Natural killer cell (primary cell): ENCODE measurements around the gene DDX1. TPM values are rescaled to one million over a fixed set of nuclear protein-coding genes. Genes with fewer than 3 reads are reported as not detected.

Source experiments
- ATAC-seq, 3 donors: fragments of 150-1000 bp in 2 of 3; fragments of 200-7000 bp in 1 of 3; cut with Tn5 transposase; 1 replicate in 1 of 3; 2 replicates in 2 of 3; pipeline ENCODE4 v1.10.0; 2021; ENCODE audit warnings: mild to moderate bottlenecking in 2 of 3, moderate library complexity in 2 of 3
- DNase-seq, 2 donors: peaks; one replicate each; pipeline versions ENCODE4 v3.0.0 to v3.0.0-alpha.2; 2013 to 2021; ENCODE audit warnings: mixed read lengths in 1 of 2
- H3K27ac ChIP-seq: one replicate; pipeline ENCODE4 v1.5.1; 2013; ENCODE audit warnings: mild to moderate bottlenecking, low read length
- H3K27me3 ChIP-seq: one replicate; pipeline ENCODE4 v1.6.1; 2013; ENCODE audit warnings: low read length; ENCODE audit not compliant: control insufficient read depth, insufficient read depth
- H3K36me3 ChIP-seq: one replicate; pipeline ENCODE4 v1.6.1; 2013; ENCODE audit warnings: low read length; ENCODE audit not compliant: control insufficient read depth, insufficient read depth
- H3K4me1 ChIP-seq: one replicate; pipeline ENCODE4 v1.6.1; 2013; ENCODE audit warnings: low read length; ENCODE audit not compliant: control insufficient read depth, insufficient read depth
- H3K4me3 ChIP-seq: one replicate; pipeline ENCODE4 v1.5.1; 2013; ENCODE audit warnings: low read length
- H3K9me3 ChIP-seq: one replicate; pipeline ENCODE4 v1.6.1; 2013; ENCODE audit warnings: low read length; ENCODE audit not compliant: control insufficient read depth, insufficient read depth
- H3K27ac Mint-ChIP-seq, 2 donors: one replicate each; pipeline ENCODE4 v1.8.0; 2022; ENCODE audit warnings: mild to moderate bottlenecking in 2 of 2, mixed read lengths in 2 of 2, moderate library complexity in 1 of 2
- H3K27me3 Mint-ChIP-seq, 2 donors: one replicate each; pipeline ENCODE4 v1.8.0; 2022; ENCODE audit warnings: low read depth in 2 of 2, mixed read lengths in 2 of 2
- H3K36me3 Mint-ChIP-seq: one replicate; pipeline ENCODE4 v1.8.0; 2022; ENCODE audit warnings: mixed read lengths
- H3K4me1 Mint-ChIP-seq, 2 donors: one replicate each; pipeline ENCODE4 v1.8.0; 2022; ENCODE audit warnings: mixed read lengths in 2 of 2
- H3K4me3 Mint-ChIP-seq: one replicate; pipeline ENCODE4 v1.8.0; 2022; ENCODE audit warnings: mild to moderate bottlenecking, moderate library complexity, mixed read lengths
- H3K9me3 Mint-ChIP-seq, 2 donors: one replicate each; pipeline ENCODE4 v1.8.0; 2022; ENCODE audit warnings: mixed read lengths in 2 of 2
- WGBS: methylation state at CpG from one replicate; pipeline ENCODE4 v1.1.7; 2013; ENCODE audit warnings: missing lambda C conversion rate; ENCODE audit not compliant: insufficient coverage; 5-methylcytosine and 5-hydroxymethylcytosine counted together
- intact Hi-C: fragments of 100-400 bp; cut with micrococcal nuclease; formaldehyde crosslinking; loops from one replicate; pipeline ENCODE4 v1.14.2; 2022
- total RNA-seq, 4 donors: library from RNA; stranded (reverse); fragments of 120-200 nt in 1 of 4; gene quantifications; one replicate each; pipeline versions ENCODE4 v1.2.3 to v1.2.4, GENCODE V29; 2013 to 2022
- TF ChIP-seq, protein P1 (sequence below): fragments of 200-600 bp; IDR thresholded peaks from one replicate; pipeline ENCODE4 v1.8.0; 2022; ENCODE audit warnings: antibody characterized with exemption

The DDX1 gene
- total RNA-seq, 3 donors from 2014 or later (not counting 1 experiment from before 2014, with no cell fraction given): 28.5 to 43.4 (median 37.2) TPM

DNA sequence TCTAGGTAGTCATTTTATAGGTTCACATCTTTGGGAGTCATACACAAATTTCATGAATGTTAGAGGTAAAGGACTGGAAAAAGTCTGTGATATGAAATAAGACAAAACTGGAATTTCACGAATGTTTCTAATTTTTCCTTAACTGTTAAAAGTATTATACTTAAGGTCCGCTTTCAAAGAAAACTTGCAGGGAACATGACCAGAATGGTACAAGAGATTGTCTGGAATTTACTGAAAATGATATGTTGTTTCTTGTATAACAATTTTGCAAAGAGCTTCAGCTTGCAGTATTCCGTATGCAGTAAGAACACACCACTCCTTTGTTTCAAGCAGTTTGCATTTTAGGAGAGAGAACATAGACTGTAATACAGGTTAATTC, 1.6 kb downstream of the DDX1 start:
- Histone ChIP-seq H3K36me3 (peaks cover 29% of the 10 kb centered on the region), H3K9me3 (no peaks in the 10 kb centered on the region), H3K4me3 (no peak overlapping the region), H3K4me1 (peaks cover 13% of the 10 kb centered on the region), H3K27ac (no peak overlapping the region), H3K27me3 (no peaks in the 10 kb centered on the region)
- H3K9me3 Mint-ChIP-seq: no peaks in the 10 kb centered on the region
- DNase-seq (no peak), ATAC-seq (no peak)
- H3K4me1 Mint-ChIP-seq: peaks cover 29 to 40% of the 10 kb centered on the region in 2 donors
- H3K27ac Mint-ChIP-seq: peak overlapping the region; percentile 88 to 96
- WGBS: 100% methylated on average over 2 of the region's 3 CpGs
- no peaks in the 10 kb centered on the region for H3K27me3 Mint-ChIP-seq
- intact Hi-C loops: no loop called here
- H3K36me3 Mint-ChIP-seq: peaks cover 21% of the 10 kb centered on the region
- TF ChIP-seq, protein P1, sequence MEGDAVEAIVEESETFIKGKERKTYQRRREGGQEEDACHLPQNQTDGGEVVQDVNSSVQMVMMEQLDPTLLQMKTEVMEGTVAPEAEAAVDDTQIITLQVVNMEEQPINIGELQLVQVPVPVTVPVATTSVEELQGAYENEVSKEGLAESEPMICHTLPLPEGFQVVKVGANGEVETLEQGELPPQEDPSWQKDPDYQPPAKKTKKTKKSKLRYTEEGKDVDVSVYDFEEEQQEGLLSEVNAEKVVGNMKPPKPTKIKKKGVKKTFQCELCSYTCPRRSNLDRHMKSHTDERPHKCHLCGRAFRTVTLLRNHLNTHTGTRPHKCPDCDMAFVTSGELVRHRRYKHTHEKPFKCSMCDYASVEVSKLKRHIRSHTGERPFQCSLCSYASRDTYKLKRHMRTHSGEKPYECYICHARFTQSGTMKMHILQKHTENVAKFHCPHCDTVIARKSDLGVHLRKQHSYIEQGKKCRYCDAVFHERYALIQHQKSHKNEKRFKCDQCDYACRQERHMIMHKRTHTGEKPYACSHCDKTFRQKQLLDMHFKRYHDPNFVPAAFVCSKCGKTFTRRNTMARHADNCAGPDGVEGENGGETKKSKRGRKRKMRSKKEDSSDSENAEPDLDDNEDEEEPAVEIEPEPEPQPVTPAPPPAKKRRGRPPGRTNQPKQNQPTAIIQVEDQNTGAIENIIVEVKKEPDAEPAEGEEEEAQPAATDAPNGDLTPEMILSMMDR: no peak
- H3K4me3 Mint-ChIP-seq: peak overlapping the region; percentile 55

DNA sequence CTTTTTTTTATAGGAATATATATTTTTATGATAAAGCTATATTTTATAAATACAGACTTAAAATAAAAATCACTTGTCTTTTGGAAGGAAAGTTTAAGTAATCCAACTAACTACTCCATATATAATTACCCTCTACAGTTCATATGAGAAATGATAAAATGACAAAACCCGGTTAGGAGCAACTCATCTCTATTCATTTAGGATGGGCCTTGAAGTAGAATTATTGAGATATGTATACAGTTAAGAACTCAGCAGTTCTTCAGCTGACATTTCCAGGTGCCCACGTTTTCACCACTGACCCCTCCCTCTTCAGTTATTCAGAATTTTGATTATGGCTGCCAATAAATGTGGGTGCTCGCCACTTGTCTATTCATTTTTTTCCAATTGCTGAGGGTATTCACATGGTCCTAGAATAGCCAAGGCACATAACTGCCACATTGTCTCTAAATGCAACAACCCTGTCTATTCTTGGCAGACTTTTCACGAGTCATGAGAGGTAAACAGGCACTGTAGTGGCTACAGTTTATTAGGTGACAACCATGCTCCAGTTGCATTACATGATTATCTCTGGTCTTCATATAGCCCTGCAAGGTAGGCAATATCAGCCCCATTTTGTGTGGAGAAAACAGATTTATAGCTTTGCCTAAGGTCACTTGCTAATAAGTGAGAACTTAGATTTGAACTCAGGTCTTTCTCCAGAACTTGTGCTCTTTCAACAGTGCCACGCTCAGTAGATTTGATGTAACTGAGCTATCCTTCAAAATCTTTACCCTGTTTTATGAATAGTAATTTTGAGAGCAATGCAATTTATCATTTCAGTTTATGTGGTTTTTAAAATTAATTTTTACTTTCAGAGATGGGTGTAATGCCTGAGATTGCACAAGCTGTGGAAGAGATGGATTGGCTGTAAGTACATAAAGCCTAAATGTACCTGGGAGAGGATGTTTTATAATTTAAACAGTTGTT, 2.9 kb downstream of the DDX1 start:
- H3K27me3 Mint-ChIP-seq: no peaks in the 10 kb centered on the region
- WGBS: 73% methylated on average over 3 of the region's 5 CpGs
- no peak for ATAC-seq

DNA sequence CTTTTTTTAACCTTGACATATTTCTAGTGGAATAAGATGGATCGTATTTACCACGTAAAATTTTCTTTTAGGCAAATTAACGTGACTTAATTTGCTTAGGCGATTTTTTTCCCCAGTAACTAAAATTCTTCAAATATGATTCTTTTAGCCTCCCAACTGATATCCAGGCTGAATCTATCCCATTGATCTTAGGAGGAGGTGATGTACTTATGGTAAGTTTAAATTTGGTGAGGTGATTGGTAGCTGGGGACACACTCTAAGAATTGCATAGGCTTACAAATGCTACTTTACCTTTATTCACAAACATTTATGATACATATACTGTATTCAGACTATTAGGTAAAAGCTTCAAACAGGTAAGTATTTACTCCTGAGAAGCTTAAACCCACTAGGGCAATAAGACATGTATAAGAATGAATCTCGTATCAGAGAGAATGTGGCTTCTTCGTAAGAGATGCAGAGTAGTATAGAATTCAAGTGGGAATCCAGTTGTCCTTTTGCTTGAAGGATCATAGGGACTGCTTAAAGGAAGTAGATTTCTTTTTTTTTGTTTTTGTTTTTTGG, 3.8 kb downstream of the DDX1 start:
- Histone ChIP-seq H3K4me1 (peaks cover 13% of the 10 kb centered on the region), H3K27me3 (no peaks in the 10 kb centered on the region), H3K4me3 (no peak overlapping the region), H3K36me3 (peaks cover 43% of the 10 kb centered on the region), H3K9me3 (no peaks in the 10 kb centered on the region), H3K27ac (no peak overlapping the region)
- H3K9me3 Mint-ChIP-seq: no peaks in the 10 kb centered on the region
- 100% methylated on average over 2 of the region's 6 CpGs for WGBS
- intact Hi-C loops: no loop called here
- H3K4me3 Mint-ChIP-seq: no peak overlapping the region
- ATAC-seq: no peak
- peaks cover 29 to 40% of the 10 kb centered on the region in 2 donors for H3K4me1 Mint-ChIP-seq
- peak overlapping the region; percentile 22 to 34 for H3K27ac Mint-ChIP-seq
- H3K36me3 Mint-ChIP-seq: peaks cover 27% of the 10 kb centered on the region
- TF ChIP-seq, protein P1: no peak
- DNase-seq: no peak
- H3K27me3 Mint-ChIP-seq: no peaks in the 10 kb centered on the region

More for the DNA sequence above, 2.9 kb downstream of the DDX1 start:
- H3K4me1 Mint-ChIP-seq: peaks cover 29 to 40% of the 10 kb centered on the region in 2 donors
- H3K4me3 Mint-ChIP-seq: no peak overlapping the region
- H3K36me3 Mint-ChIP-seq: peaks cover 27% of the 10 kb centered on the region
- no peaks in the 10 kb centered on the region for H3K27me3 ChIP-seq
- no peaks in the 10 kb centered on the region for H3K9me3 ChIP-seq
- peaks cover 35% of the 10 kb centered on the region for H3K36me3 ChIP-seq
- DNase-seq: no peak
- H3K4me3 ChIP-seq: no peak overlapping the region
- H3K4me1 ChIP-seq: peaks cover 13% of the 10 kb centered on the region
- TF ChIP-seq, protein P1: no peak
- no peak overlapping the region for H3K27ac ChIP-seq
- no peaks in the 10 kb centered on the region for H3K9me3 Mint-ChIP-seq
- H3K27ac Mint-ChIP-seq: peak overlapping the region; percentile 13 to 22
- intact Hi-C loops: no loop called here
